ENCODE measurements around the gene SOCS6.

Gene SOCS6

GRCh38 chr18:70288171-70288850 is 534 bp upstream of the SOCS6 start:
- DNase-seq (ENCODE audit: low spot score) = no peak

- no peak for DNase-seq (ENCODE audit: low spot score)
Observed at GRCh38 chr18:70289351-70290312, 787 bp downstream of the SOCS6 start.

GRCh38 chr18:70290482-70291294 is 1.8 kb downstream of the SOCS6 start:
- no peak for DNase-seq (ENCODE audit: low spot score)

GRCh38 chr18:70291295-70291574 is 2.4 kb downstream of the SOCS6 start:
- DNase-seq (ENCODE audit: low spot score) = no peak

GRCh38 chr18:70292628-70293027 is 3.8 kb downstream of the SOCS6 start:
- DNase-seq (ENCODE audit: low spot score) = no peak

- DNase-seq (ENCODE audit: low spot score) = no peak
Observed at GRCh38 chr18:70293166-70293565, 4.3 kb downstream of the SOCS6 start.

- DNase-seq (ENCODE audit: low spot score) = no peak
Observed at GRCh38 chr18:70294471-70295191, 5.8 kb downstream of the SOCS6 start.

GRCh38 chr18:70295192-70296188 is 6.6 kb downstream of the SOCS6 start:
- no peak for DNase-seq (ENCODE audit: low spot score)

- DNase-seq (ENCODE audit: low spot score) = no peak
Observed at GRCh38 chr18:70296289-70296688, 7.4 kb downstream of the SOCS6 start.

- DNase-seq (ENCODE audit: low spot score) = no peak
Observed at GRCh38 chr18:70296781-70297180, 7.9 kb downstream of the SOCS6 start.

GRCh38 chr18:70299393-70299792 is 10.5 kb downstream of the SOCS6 start:
- no peak for DNase-seq (ENCODE audit: low spot score)

- DNase-seq (ENCODE audit: low spot score) = no peak
Observed at GRCh38 chr18:70301667-70302066, 12.8 kb downstream of the SOCS6 start.

GRCh38 chr18:70308555-70309294 is 19.9 kb downstream of the SOCS6 start:
- DNase-seq (ENCODE audit: low spot score) = no peak

GRCh38 chr18:70310560-70311320 is 21.9 kb downstream of the SOCS6 start:
- DNase-seq (ENCODE audit: low spot score) = no peak

GRCh38 chr18:70311726-70312125 is 22.9 kb downstream of the SOCS6 start:
- no peak for DNase-seq (ENCODE audit: low spot score)

- no peak for DNase-seq (ENCODE audit: low spot score)
Observed at GRCh38 chr18:70313640-70314039, 24.8 kb downstream of the SOCS6 start.

- no peak for DNase-seq (ENCODE audit: low spot score)
Observed at GRCh38 chr18:70314151-70314782, 25.4 kb downstream of the SOCS6 start.

- DNase-seq (ENCODE audit: low spot score) = no peak
Observed at GRCh38 chr18:70319187-70319586, 30.3 kb downstream of the SOCS6 start.

- no peak for DNase-seq (ENCODE audit: low spot score)
Observed at GRCh38 chr18:70321616-70322015, 32.8 kb downstream of the SOCS6 start.

Data from CD4-positive, alpha-beta T cell treated with Interleukin-2 at 100 ng/mL for 4 hours (primary cell).